DOHH2 (cell line): ENCODE measurements around the gene FCGR2B.

ENCODE experiments used
- H3F3A ChIP-seq: fragments of 200-600 bp; sonication (generic), shearing (Covaris generic); 2 replicates; pipeline ENCODE4 v1.6.0; 2016; ENCODE audit warnings: antibody characterized with exemption, mild to moderate bottlenecking; ENCODE audit not compliant: control insufficient read depth, insufficient read depth
- H3K27ac ChIP-seq: fragments of 200-600 bp; sonication (generic); 2 replicates; pipeline ENCODE4 v1.5.1; 2014; ENCODE audit warnings: low read depth, mild to moderate bottlenecking, low read length, moderate library complexity
- H3K27me3 ChIP-seq: fragments of 200-600 bp; sonication (generic); 2 replicates; pipeline ENCODE4 v1.6.1; 2014; ENCODE audit warnings: mild to moderate bottlenecking, low read length, mixed read lengths; ENCODE audit not compliant: control insufficient read depth
- H3K36me3 ChIP-seq: fragments of 200-600 bp; sonication (generic); 2 replicates; pipeline ENCODE4 v1.6.1; 2014; ENCODE audit warnings: mild to moderate bottlenecking, low read length, moderate library complexity, mixed read lengths; ENCODE audit not compliant: control insufficient read depth
- H3K4me1 ChIP-seq: fragments of 200-600 bp; sonication (generic); 2 replicates; pipeline ENCODE4 v1.6.1; 2014; ENCODE audit warnings: mild to moderate bottlenecking, low read length, mixed read lengths; ENCODE audit not compliant: control insufficient read depth
- H3K4me2 ChIP-seq: fragments of 200-600 bp; sonication (generic); 2 replicates; pipeline ENCODE4 v1.6.0; 2014; ENCODE audit warnings: mild to moderate bottlenecking, low read length, moderate library complexity
- H3K4me3 ChIP-seq: fragments of 200-600 bp; sonication (generic); 2 replicates; pipeline ENCODE4 v1.5.1; 2014; ENCODE audit warnings: mild to moderate bottlenecking, low read length, mixed read lengths
- H3K79me2 ChIP-seq: fragments of 200-600 bp; sonication (generic); 2 replicates; pipeline ENCODE4 v1.6.1; 2014; ENCODE audit warnings: mild to moderate bottlenecking, low read length, mixed read lengths; ENCODE audit not compliant: control insufficient read depth
- H3K9me2 ChIP-seq: fragments of 200-600 bp; sonication (generic); replicated peaks from 2 replicates; pipeline ENCODE4 v1.6.1; 2014; ENCODE audit warnings: mild to moderate bottlenecking, low read length, mixed read lengths; ENCODE audit not compliant: control insufficient read depth
- H3K9me3 ChIP-seq: fragments of 200-600 bp; sonication (generic); 2 replicates; pipeline ENCODE4 v1.6.1; 2014; ENCODE audit warnings: antibody characterized with exemption, low read length, mixed read lengths; ENCODE audit not compliant: control insufficient read depth, insufficient read depth
- H4K20me1 ChIP-seq: fragments of 200-600 bp; sonication (generic); 2 replicates; pipeline ENCODE4 v1.6.0; 2014; ENCODE audit warnings: low read depth, mild to moderate bottlenecking, antibody characterized with exemption, low read length, moderate library complexity; ENCODE audit not compliant: control insufficient read depth, insufficient read depth
- EZH2phosphoT487 ChIP-seq: fragments of 200-600 bp; sonication (generic); IDR thresholded peaks from 2 replicates; pipeline ENCODE4 v1.6.1; 2017; ENCODE audit warnings: borderline replicate concordance, mild to moderate bottlenecking, antibody characterized with exemption, low read length, moderate library complexity, mixed read lengths
- TF ChIP-seq, protein P1 (sequence below): fragments of 200-600 bp; sonication (generic); IDR thresholded peaks from one replicate; pipeline ENCODE4 v1.5.1; 2014; ENCODE audit warnings: antibody characterized with exemption, mild to moderate bottlenecking, low read depth, low read length; ENCODE audit not compliant: poor library complexity, severe bottlenecking

Gene FCGR2B

DNA sequence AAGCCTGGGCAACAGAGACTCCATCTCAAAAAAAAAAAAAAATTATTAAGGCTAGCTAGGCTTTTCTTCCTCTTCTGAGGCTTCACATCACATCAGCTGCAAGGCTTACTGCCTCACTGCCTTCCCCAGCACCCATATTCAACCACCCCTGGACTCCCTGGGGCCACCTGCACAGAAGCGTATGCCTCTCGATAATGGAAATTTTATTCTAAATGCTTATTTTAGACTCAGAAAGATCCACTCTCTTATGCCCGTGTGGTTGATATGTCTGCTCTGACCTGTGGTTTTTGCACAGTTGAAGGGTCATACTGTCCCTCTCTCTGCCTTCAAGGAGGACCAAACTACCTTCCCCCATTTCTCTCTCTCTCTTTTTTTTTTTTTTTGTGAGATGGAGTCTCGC lies 42.6 kb downstream of the FCGR2B start:
- peak overlapping the region; percentile 96 for H3K4me3 ChIP-seq
- no peak for TF ChIP-seq EZH2phosphoT487
- TF ChIP-seq, protein P1, sequence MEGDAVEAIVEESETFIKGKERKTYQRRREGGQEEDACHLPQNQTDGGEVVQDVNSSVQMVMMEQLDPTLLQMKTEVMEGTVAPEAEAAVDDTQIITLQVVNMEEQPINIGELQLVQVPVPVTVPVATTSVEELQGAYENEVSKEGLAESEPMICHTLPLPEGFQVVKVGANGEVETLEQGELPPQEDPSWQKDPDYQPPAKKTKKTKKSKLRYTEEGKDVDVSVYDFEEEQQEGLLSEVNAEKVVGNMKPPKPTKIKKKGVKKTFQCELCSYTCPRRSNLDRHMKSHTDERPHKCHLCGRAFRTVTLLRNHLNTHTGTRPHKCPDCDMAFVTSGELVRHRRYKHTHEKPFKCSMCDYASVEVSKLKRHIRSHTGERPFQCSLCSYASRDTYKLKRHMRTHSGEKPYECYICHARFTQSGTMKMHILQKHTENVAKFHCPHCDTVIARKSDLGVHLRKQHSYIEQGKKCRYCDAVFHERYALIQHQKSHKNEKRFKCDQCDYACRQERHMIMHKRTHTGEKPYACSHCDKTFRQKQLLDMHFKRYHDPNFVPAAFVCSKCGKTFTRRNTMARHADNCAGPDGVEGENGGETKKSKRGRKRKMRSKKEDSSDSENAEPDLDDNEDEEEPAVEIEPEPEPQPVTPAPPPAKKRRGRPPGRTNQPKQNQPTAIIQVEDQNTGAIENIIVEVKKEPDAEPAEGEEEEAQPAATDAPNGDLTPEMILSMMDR, result no peak
- H3K9me3 ChIP-seq, result no peaks in the 10 kb centered on the region
- H3K4me2 ChIP-seq, result peak overlapping the region; percentile 66
- H3K36me3 ChIP-seq, result peaks cover 35% of the 10 kb centered on the region
- peaks cover 54% of the 10 kb centered on the region for H3K4me1 ChIP-seq
- H3F3A ChIP-seq, result peaks cover 39% of the 10 kb centered on the region
- H3K27me3 ChIP-seq, result no peaks in the 10 kb centered on the region
- peaks cover 38% of the 10 kb centered on the region for H3K79me2 ChIP-seq
- H3K9me2 ChIP-seq, result no peaks in the 10 kb centered on the region
- 0 out of 2 replicates have a peak, but pooled peaks cover 5% of the 10 kb centered on the region for H4K20me1 ChIP-seq
- peak overlapping the region; percentile 90 for H3K27ac ChIP-seq

DNA sequence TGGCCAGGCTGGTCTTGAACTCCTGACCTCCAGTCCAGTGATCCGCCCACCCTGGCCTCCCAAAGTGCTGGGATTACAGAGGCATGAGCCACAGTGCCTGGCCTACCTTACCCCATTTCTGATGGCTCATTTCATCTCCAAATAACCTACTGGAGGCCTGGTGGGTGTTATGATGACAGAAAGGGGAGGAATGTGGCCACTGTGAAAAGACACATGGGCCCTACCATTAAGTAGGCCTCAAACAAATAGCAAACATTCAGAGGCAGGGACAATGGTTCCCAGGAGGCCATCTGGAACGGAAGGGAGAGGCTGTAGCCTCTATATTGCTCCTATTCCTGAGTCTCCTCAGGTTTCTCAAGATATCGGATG lies 43.2 kb downstream of the FCGR2B start:
- Histone ChIP-seq H3K27me3 (no peaks in the 10 kb centered on the region), H3K79me2 (peaks cover 44% of the 10 kb centered on the region), H3F3A (peaks cover 41% of the 10 kb centered on the region), H4K20me1 (0 out of 2 replicates have a peak, but pooled peaks cover 6% of the 10 kb centered on the region), H3K9me2 (no peaks in the 10 kb centered on the region), H3K36me3 (peaks cover 40% of the 10 kb centered on the region), H3K27ac (peak overlapping the region; percentile 90), H3K4me2 (peak overlapping the region; percentile 66), H3K4me3 (peak overlapping the region; percentile 96), H3K4me1 (peaks cover 60% of the 10 kb centered on the region), H3K9me3 (no peaks in the 10 kb centered on the region)
- TF ChIP-seq EZH2phosphoT487, result no peak
- TF ChIP-seq, protein P1, result no peak

DNA sequence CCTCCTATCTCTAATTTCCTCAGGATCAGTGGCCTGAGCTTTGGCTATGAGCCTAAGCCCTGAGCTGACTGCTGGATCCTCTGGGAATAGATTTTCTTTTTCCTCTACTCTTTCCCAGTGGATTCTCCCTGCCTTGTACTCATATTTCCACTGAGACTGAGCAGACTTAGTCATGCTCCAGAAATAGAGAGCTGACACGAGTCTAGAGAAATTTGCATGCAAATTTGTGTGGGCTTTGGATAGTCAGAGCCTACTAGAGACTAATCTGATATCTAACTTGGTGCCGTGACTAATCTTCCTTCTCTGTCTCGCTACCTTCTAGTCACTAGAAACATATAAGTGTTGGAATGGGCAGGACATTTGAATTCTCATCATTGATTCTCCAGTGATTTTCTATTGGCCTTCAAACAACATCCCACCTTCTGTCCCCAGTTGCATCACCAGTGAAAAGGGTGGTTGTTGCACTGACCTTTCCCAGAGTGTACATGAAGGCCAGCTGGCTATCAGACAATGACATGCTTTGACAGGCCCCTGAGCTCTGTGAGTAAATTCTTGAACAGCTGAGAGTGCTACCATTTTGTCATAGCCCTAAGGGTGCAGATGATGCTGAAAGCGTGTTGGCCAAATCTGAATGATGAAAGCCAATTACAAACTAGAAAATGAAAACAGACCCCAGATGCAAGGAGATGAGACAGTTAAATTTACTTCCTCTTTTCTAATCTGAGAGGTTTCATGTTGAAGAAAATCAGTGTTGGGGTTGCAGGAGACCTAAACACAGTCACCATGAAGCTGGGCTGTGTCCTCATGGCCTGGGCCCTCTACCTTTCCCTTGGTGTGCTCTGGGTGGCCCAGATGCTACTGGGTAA lies 43.8 kb downstream of the FCGR2B start, which contains the start of gene FCRLA:
FCRLA (plus strand) TSS at position 748 of the 866 bp plus-strand sequence; CDS start at position 784, 36 bp downstream.
- H3K4me3 ChIP-seq, result peak within 1 kb of the TSS; percentile 96

More for the DNA sequence above, 43.8 kb downstream of the FCGR2B start, which contains the start of gene FCRLA:
- H3K9me3 ChIP-seq, result no peaks in the 10 kb centered on the region
- no peaks in the 10 kb centered on the region for H3K9me2 ChIP-seq
- H3K79me2 ChIP-seq, result peaks cover 50% of the 10 kb centered on the region
- peaks cover 46% of the 10 kb centered on the region for H3K36me3 ChIP-seq
- peak within 1 kb of the TSS; percentile 66 for H3K4me2 ChIP-seq
- H3K27me3 ChIP-seq, result no peaks in the 10 kb centered on the region
- peaks cover 43% of the 10 kb centered on the region for H3F3A ChIP-seq
- peaks cover 66% of the 10 kb centered on the region for H3K4me1 ChIP-seq
- H4K20me1 ChIP-seq, result peaks cover 6% of the 10 kb centered on the region; the same call in 1 of the 2 replicates
- TF ChIP-seq, protein P1, result no peak
- no peak for TF ChIP-seq EZH2phosphoT487
- H3K27ac ChIP-seq, result peak within 1 kb of the TSS; percentile 90
